HCT116 (cell line): ENCODE results near the gene TPO. TPM values are rescaled to one million over a fixed set of nuclear protein-coding genes. Genes with fewer than 3 reads are reported as not detected.

ENCODE experiments used
- ATAC-seq: fragments of 200-7000 bp; cut with Tn5 transposase; 2 replicates; pipeline ENCODE4 v1.9.1; 2020; ENCODE audit warnings: mild to moderate bottlenecking, moderate library complexity
- BruUV-seq: library from RNA; stranded (reverse); fragments of 400-500 nt; replicated peaks from 2 replicates; lab custom pipeline; 2021; lab: Mats Ljungman, UMichigan
- CTCF ChIA-PET: fragments of 300-600 bp; sonication (Branson Sonifier 250); formaldehyde crosslinking; loops from one replicate; lab custom pipeline; 2021; ENCODE audit warnings: antibody characterized with exemption; lab: Charles Lee
- POLR2A ChIA-PET: fragments of 300-600, 350-600 bp; sonication (Branson Sonifier 250); formaldehyde crosslinking; loops from one replicate; lab custom pipeline; 2021; ENCODE audit warnings: antibody characterized with exemption; lab: Charles Lee
- RAD21 ChIA-PET, 2 experiments: fragments of 300-600 bp; sonication (Branson Sonifier 250); formaldehyde crosslinking; loops; one replicate each; lab custom pipeline; 2023; ENCODE audit warnings: low total read pairs in 2 of 2; ENCODE audit not compliant: uncharacterized antibody in 2 of 2, unreplicated experiment in 2 of 2, low non-redundant PET in 1 of 2; lab: Charles Lee
- DNase-seq: peaks from one replicate; pipeline ENCODE4 v3.0.0-alpha.2; 2010; ENCODE audit warnings: low read depth, low spot score
- H2AFZ ChIP-seq: fragments of 200-600 bp; shearing (Covaris generic), sonication (generic); 2 replicates; pipeline ENCODE4 v1.6.1; 2017; ENCODE audit warnings: low read depth, mixed run types, mixed read lengths, antibody characterized with exemption, low read length; ENCODE audit not compliant: poor library complexity, severe bottlenecking
- H3K27ac ChIP-seq: 2 replicates; pipeline ENCODE4 v1.5.1; 2012; ENCODE audit warnings: low read depth, low read length
- H3K27me3 ChIP-seq: fragments of 200-600 bp; sonication (generic); 2 replicates; pipeline ENCODE4 v1.6.1; 2016; ENCODE audit warnings: mixed run types, low read length, mixed read lengths; ENCODE audit not compliant: insufficient read depth
- H3K36me3 ChIP-seq, 2 experiments: fragments of 200-500 bp in 1 of 2; fragments of 200-600 bp in 1 of 2; sonication (Bioruptor generic) in 1 of 2; sonication (generic) in 1 of 2; 2 replicates each; pipeline versions ENCODE4 v1.5.1 to v1.6.1; 2014 to 2016; ENCODE audit warnings: low read length in 2 of 2, inconsistent platforms in 1 of 2, mixed read lengths in 1 of 2, mixed run types in 1 of 2; ENCODE audit not compliant: insufficient read depth in 2 of 2, control insufficient read depth in 1 of 2
- H3K4me1 ChIP-seq, 2 experiments: fragments of 200-600 bp in 1 of 2; sonication (generic) in 1 of 2; 2 replicates each; pipeline versions ENCODE4 v1.5.1 to v1.6.1; 2012 to 2017; ENCODE audit warnings: low read length in 2 of 2, inconsistent platforms in 1 of 2, mild to moderate bottlenecking in 1 of 2, mixed read lengths in 1 of 2, mixed run types in 1 of 2, moderate library complexity in 1 of 2; ENCODE audit not compliant: insufficient read depth in 2 of 2, control insufficient read depth in 1 of 2
- H3K4me2 ChIP-seq: fragments of 200-600 bp; sonication (generic); 2 replicates; pipeline ENCODE4 v1.6.1; 2017; ENCODE audit warnings: mixed run types, low read length, mixed read lengths
- H3K4me3 ChIP-seq, 2 experiments: fragments of 200-600 bp in 1 of 2; sonication (generic) in 1 of 2; replicated peaks in 1 of 2; 2 replicates each; pipeline ENCODE4 v1.5.1; 2011 to 2016; ENCODE audit warnings: low read length in 2 of 2, control low read depth in 1 of 2, low read depth in 1 of 2, mild to moderate bottlenecking in 1 of 2, mixed read lengths in 1 of 2, mixed run types in 1 of 2
- H3K79me2 ChIP-seq: fragments of 200-600 bp; sonication (generic); 2 replicates; pipeline ENCODE4 v1.6.1; 2017; ENCODE audit warnings: mild to moderate bottlenecking, mixed run types, low read length, moderate library complexity, mixed read lengths; ENCODE audit not compliant: insufficient read depth
- H3K9ac ChIP-seq: fragments of 200-600 bp; sonication (generic); 2 replicates; pipeline ENCODE4 v1.6.1; 2016; ENCODE audit warnings: low read length, mixed read lengths
- H3K9me2 ChIP-seq: fragments of 200-600 bp; sonication (generic), shearing (Covaris generic); 2 replicates; pipeline ENCODE4 v1.6.1; 2017; ENCODE audit warnings: mixed run types, mild to moderate bottlenecking, moderate library complexity; ENCODE audit not compliant: insufficient read depth
- H3K9me3 ChIP-seq, 2 experiments: fragments of 200-500 bp in 1 of 2; fragments of 200-600 bp in 1 of 2; sonication (Bioruptor generic) in 1 of 2; sonication (generic) in 1 of 2; 2 replicates each; pipeline ENCODE4 v1.6.1; 2014 to 2017; ENCODE audit warnings: low read length in 2 of 2, mixed read lengths in 2 of 2, inconsistent platforms in 1 of 2, low read depth in 1 of 2, mild to moderate bottlenecking in 1 of 2, mixed run types in 1 of 2, moderate library complexity in 1 of 2; ENCODE audit not compliant: control insufficient read depth in 1 of 2, insufficient read depth in 1 of 2
- H4K20me1 ChIP-seq: fragments of 200-600 bp; sonication (generic), shearing (Covaris generic); 2 replicates; pipeline ENCODE4 v1.6.1; 2017; ENCODE audit warnings: mixed run types, mild to moderate bottlenecking, moderate library complexity; ENCODE audit not compliant: insufficient read depth
- CBX3 ChIP-seq: IDR thresholded peaks from 2 replicates; pipeline ENCODE4 v1.6.1; 2012; ENCODE audit warnings: low read depth
- CEBPB ChIP-seq: IDR thresholded peaks from 2 replicates; pipeline ENCODE4 v1.6.1; 2012; ENCODE audit warnings: low read depth
- EGR1 ChIP-seq: IDR thresholded peaks from 2 replicates; pipeline ENCODE4 v1.6.1; 2012; ENCODE audit warnings: low read depth
- ELF1 ChIP-seq: IDR thresholded peaks from 2 replicates; pipeline ENCODE4 v1.6.1; 2012; ENCODE audit warnings: low read depth, borderline replicate concordance
- EZH2 ChIP-seq: fragments of 200-600 bp; sonication (generic); IDR thresholded peaks from 2 replicates; pipeline ENCODE4 v1.6.1; 2017; ENCODE audit warnings: antibody characterized with exemption, mixed run types
- EZH2phosphoT487 ChIP-seq: fragments of 200-600 bp; IDR thresholded peaks from 2 replicates; pipeline ENCODE4 v1.6.1; 2018; ENCODE audit warnings: antibody characterized with exemption, borderline replicate concordance
- FOSL1 ChIP-seq: IDR thresholded peaks from 2 replicates; pipeline ENCODE4 v1.6.1; 2012; ENCODE audit warnings: low read depth
- JUND ChIP-seq: IDR thresholded peaks from 2 replicates; pipeline ENCODE4 v1.6.1; 2012
- POLR2AphosphoS5 ChIP-seq: IDR thresholded peaks from 2 replicates; pipeline ENCODE4 v1.6.1; 2011; ENCODE audit warnings: mild to moderate bottlenecking, low read depth, low read length, moderate library complexity
- RAD21 ChIP-seq: IDR thresholded peaks from 2 replicates; pipeline ENCODE4 v1.6.1; 2012; ENCODE audit warnings: low read depth, mild to moderate bottlenecking
- SIN3A ChIP-seq: IDR thresholded peaks from 2 replicates; pipeline ENCODE4 v1.6.1; 2012; ENCODE audit warnings: low read depth
- SP1 ChIP-seq: IDR thresholded peaks from 2 replicates; pipeline ENCODE4 v1.6.1; 2012; ENCODE audit warnings: low read depth
- SRF ChIP-seq: IDR thresholded peaks from 2 replicates; pipeline ENCODE4 v1.6.1; 2012; ENCODE audit warnings: low read depth
- TCF7L2 ChIP-seq: IDR thresholded peaks from 2 replicates; pipeline ENCODE4 v1.7.0; 2011; ENCODE audit warnings: borderline replicate concordance, inconsistent platforms; ENCODE audit not compliant: insufficient read depth, insufficient read length; ENCODE audit errors: extremely low read depth
- YY1 ChIP-seq: IDR thresholded peaks from 2 replicates; pipeline ENCODE4 v1.6.1; 2011; ENCODE audit warnings: low read length, low read depth, moderate library complexity, mild to moderate bottlenecking; ENCODE audit not compliant: insufficient replicate concordance; ENCODE audit errors: extremely low read depth
- ZFX ChIP-seq: fragments of 450-650 bp; IDR thresholded peaks from 2 replicates; pipeline ENCODE4 v1.6.1; 2017
- ZNF274 ChIP-seq: fragments of 200-500 bp; sonication (Bioruptor generic); IDR thresholded peaks from 2 replicates; pipeline ENCODE4 v1.6.1; 2014; ENCODE audit warnings: mild to moderate bottlenecking, low read depth, low read length, inconsistent platforms
- intact Hi-C: fragments of 100-400 bp; cut with micrococcal nuclease; formaldehyde crosslinking; loops from 2 replicates; pipeline ENCODE4 v1.10.0; 2022
- total RNA-seq: library from RNA; stranded (reverse); gene quantifications from one replicate; pipeline ENCODE4 v1.2.1, GENCODE V29; 2021; ENCODE audit not compliant: unreplicated experiment
- TF ChIP-seq, protein P1 (sequence below): IDR thresholded peaks from 2 replicates; pipeline ENCODE4 v1.6.1; 2011; ENCODE audit warnings: mild to moderate bottlenecking, low read length, moderate library complexity; ENCODE audit not compliant: insufficient replicate concordance; ENCODE audit errors: extremely low read depth
- TF ChIP-seq, protein P2 (sequence below): IDR thresholded peaks from 2 replicates; pipeline ENCODE4 v1.6.1; 2012
- TF ChIP-seq, protein P3 (sequence below): IDR thresholded peaks from 2 replicates; pipeline ENCODE4 v1.6.1; 2012

Gene TPO
- total RNA-seq, 1 experiment from 2014 or later = not detected

DNA sequence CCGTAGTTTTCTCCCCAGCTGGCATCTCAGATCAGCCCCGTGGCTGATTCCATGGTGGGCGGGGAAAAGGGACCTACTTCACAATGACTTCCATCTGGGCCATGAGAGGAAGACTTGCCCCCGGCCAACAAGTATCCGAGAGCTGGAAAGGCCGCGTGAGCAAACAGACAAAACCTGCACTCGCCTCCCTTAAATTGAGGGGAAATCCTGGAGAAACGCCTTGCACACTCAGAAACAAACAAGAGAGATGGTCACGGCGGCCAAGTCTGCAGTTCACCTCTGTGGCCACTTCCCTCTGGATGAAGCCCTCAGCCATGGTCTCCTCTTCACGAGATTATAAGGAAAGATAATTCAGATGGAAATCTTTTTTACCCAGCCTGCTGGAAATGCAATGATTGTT is 39.4 kb upstream of the TPO start:
- CTCF ChIA-PET = no interaction called here
- H3K27ac ChIP-seq = no peak overlapping the region
- H3K36me3 ChIP-seq = no peaks in the 10 kb centered on the region
- no peaks in the 10 kb centered on the region for H3K79me2 ChIP-seq
- H4K20me1 ChIP-seq = no peaks in the 10 kb centered on the region
- no peak overlapping the region for H3K4me3 ChIP-seq
- intact Hi-C loops = no loop called here
- POLR2A ChIA-PET = no interaction called here
- H3K4me1 ChIP-seq = no peaks in the 10 kb centered on the region
- no peaks in the 10 kb centered on the region for H3K9me2 ChIP-seq
- no peaks in the 10 kb centered on the region for H3K9me3 ChIP-seq
- no peak for DNase-seq
- no TSS peak for BruUV-seq
- no peak overlapping the region for H2AFZ ChIP-seq
- peaks cover 69% of the 10 kb centered on the region for H3K27me3 ChIP-seq
- H3K9ac ChIP-seq = no peak overlapping the region
- TF ChIP-seq EZH2phosphoT487 (no peak), EZH2 (no peak), FOSL1 (no peak), SIN3A (no peak), CBX3 (no peak), SRF (no peak), POLR2AphosphoS5 (no peak), ZNF274 (no peak), CEBPB (no peak), YY1 (no peak), ELF1 (no peak), EGR1 (no peak), ZFX (no peak), SP1 (no peak), TCF7L2 (no peak), JUND (no peak), RAD21 (no peak)
- TF ChIP-seq, protein P1, sequence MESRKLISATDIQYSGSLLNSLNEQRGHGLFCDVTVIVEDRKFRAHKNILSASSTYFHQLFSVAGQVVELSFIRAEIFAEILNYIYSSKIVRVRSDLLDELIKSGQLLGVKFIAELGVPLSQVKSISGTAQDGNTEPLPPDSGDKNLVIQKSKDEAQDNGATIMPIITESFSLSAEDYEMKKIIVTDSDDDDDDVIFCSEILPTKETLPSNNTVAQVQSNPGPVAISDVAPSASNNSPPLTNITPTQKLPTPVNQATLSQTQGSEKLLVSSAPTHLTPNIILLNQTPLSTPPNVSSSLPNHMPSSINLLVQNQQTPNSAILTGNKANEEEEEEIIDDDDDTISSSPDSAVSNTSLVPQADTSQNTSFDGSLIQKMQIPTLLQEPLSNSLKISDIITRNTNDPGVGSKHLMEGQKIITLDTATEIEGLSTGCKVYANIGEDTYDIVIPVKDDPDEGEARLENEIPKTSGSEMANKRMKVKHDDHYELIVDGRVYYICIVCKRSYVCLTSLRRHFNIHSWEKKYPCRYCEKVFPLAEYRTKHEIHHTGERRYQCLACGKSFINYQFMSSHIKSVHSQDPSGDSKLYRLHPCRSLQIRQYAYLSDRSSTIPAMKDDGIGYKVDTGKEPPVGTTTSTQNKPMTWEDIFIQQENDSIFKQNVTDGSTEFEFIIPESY = no peak
- TF ChIP-seq, protein P2, sequence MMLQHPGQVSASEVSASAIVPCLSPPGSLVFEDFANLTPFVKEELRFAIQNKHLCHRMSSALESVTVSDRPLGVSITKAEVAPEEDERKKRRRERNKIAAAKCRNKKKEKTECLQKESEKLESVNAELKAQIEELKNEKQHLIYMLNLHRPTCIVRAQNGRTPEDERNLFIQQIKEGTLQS = no peak
- TF ChIP-seq, protein P3, sequence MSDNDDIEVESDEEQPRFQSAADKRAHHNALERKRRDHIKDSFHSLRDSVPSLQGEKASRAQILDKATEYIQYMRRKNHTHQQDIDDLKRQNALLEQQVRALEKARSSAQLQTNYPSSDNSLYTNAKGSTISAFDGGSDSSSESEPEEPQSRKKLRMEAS = no peak
- no peak for ATAC-seq
- H3K4me2 ChIP-seq = no peak overlapping the region
- RAD21 ChIA-PET = no interaction called here
